HG03060 (cell line): ENCODE results near the gene CD6.

Experiments used
- ATAC-seq: cut with Tn5 transposase; IDR thresholded peaks from one replicate; pipeline ENCODE4 v1.9.1; 2021; ENCODE audit warnings: low read depth, moderate number of reproducible peaks; ENCODE audit not compliant: unreplicated experiment

CD6 gene

GRCh38 chr11:61007956-61008896, 36.7 kb downstream of the CD6 start:
- no peak for ATAC-seq

GRCh38 chr11:61008971-61009370, 37.5 kb downstream of the CD6 start:
- ATAC-seq = no peak

GRCh38 chr11:61009392-61010275, 38.2 kb downstream of the CD6 start:
- no peak for ATAC-seq

GRCh38 chr11:61010466-61011228, 39.2 kb downstream of the CD6 start:
- ATAC-seq = no peak

- no peak for ATAC-seq
Measured at GRCh38 chr11:61011229-61011870, 39.9 kb downstream of the CD6 start.

GRCh38 chr11:61011950-61012736, 40.7 kb downstream of the CD6 start:
- no peak for ATAC-seq

- ATAC-seq = no peak
Measured at GRCh38 chr11:61012737-61013215, 41.3 kb downstream of the CD6 start.

GRCh38 chr11:61018059-61018458, 46.6 kb downstream of the CD6 start:
- no peak for ATAC-seq

GRCh38 chr11:61019037-61019831, 47.8 kb downstream of the CD6 start:
- ATAC-seq = no peak

- no peak for ATAC-seq
Measured at GRCh38 chr11:61019832-61020405, 48.4 kb downstream of the CD6 start.

- no peak for ATAC-seq
Measured at GRCh38 chr11:61020551-61021235, 49.2 kb downstream of the CD6 start.

- ATAC-seq = no peak
Measured at GRCh38 chr11:61021661-61022212, 50.3 kb downstream of the CD6 start.

GRCh38 chr11:61022311-61023085, 51.0 kb downstream of the CD6 start:
- ATAC-seq = no peak

- no peak for ATAC-seq
Measured at GRCh38 chr11:61023086-61023965, 51.8 kb downstream of the CD6 start.

GRCh38 chr11:61023966-61024295, 52.5 kb downstream of the CD6 start:
- ATAC-seq = no peak
